Tibial nerve (tissue), 4 donors: Measurements from ENCODE around the gene EPB41. TPM values are rescaled to one million over a fixed set of nuclear protein-coding genes. Genes with fewer than 3 reads are reported as not detected.

Experiments used
- DNase-seq, 2 donors: peaks; one replicate each; pipeline ENCODE4 v3.0.0-alpha.2; 2019; ENCODE audit warnings: low spot score in 2 of 2
- H3K27ac ChIP-seq, 4 donors: fragments of 200-600 bp; sonication (generic) in 3 of 4; one replicate each; pipeline ENCODE4 v1.5.1; 2017 to 2019; ENCODE audit warnings: mild to moderate bottlenecking in 1 of 4
- H3K27me3 ChIP-seq, 2 donors: fragments of 200-600 bp; sonication (generic) in 1 of 2; one replicate each; pipeline versions ENCODE4 v1.5.1 to v1.6.0; 2017 to 2019
- H3K36me3 ChIP-seq, 3 donors: fragments of 200-600 bp; sonication (generic); one replicate each; pipeline ENCODE4 v1.5.1; 2018 to 2019
- H3K4me1 ChIP-seq, 4 donors: fragments of 200-600 bp; sonication (generic) in 3 of 4; one replicate each; pipeline ENCODE4 v1.5.1; 2017 to 2019
- H3K4me3 ChIP-seq, 4 donors: fragments of 200-600 bp; sonication (generic) in 3 of 4; one replicate each; pipeline ENCODE4 v1.5.1; 2017 to 2019; ENCODE audit warnings: mild to moderate bottlenecking in 1 of 4, moderate library complexity in 1 of 4
- H3K9me3 ChIP-seq, 4 donors: fragments of 200-600 bp; sonication (generic) in 3 of 4; one replicate each; pipeline ENCODE4 v1.5.1; 2017 to 2019
- CTCF ChIP-seq, 5 experiments: fragments of 200-600 bp in 3 of 5; fragments of 450-650 bp in 2 of 5; sonication (generic) in 3 of 5; IDR thresholded peaks; one replicate each; pipeline ENCODE4 v1.5.1; 2016 to 2019; ENCODE audit warnings: antibody characterized with exemption in 5 of 5, mild to moderate bottlenecking in 3 of 5, moderate library complexity in 2 of 5
- EP300 ChIP-seq, 2 donors: sonication (generic); formaldehyde crosslinking; IDR thresholded peaks; one replicate each; pipeline ENCODE4 v1.6.1; 2017; ENCODE audit warnings: antibody characterized with exemption in 2 of 2, mild to moderate bottlenecking in 1 of 2
- POLR2A ChIP-seq, 2 donors: fragments of 450-650 bp; IDR thresholded peaks; one replicate each; pipeline ENCODE4 v1.6.1; 2017; ENCODE audit warnings: antibody characterized with exemption in 2 of 2, mild to moderate bottlenecking in 2 of 2, moderate library complexity in 2 of 2
- WGBS, 2 donors: methylation state at CpG; one replicate each; pipeline ENCODE4 v1.1.5; 2018; 5-methylcytosine and 5-hydroxymethylcytosine counted together
- total RNA-seq, 4 donors: library from RNA; depleted of rRNA; stranded (reverse); fragments of >200 nt; gene quantifications; one replicate each; pipeline ENCODE4 v1.1.0, GENCODE V29; 2016

EPB41 gene
- total RNA-seq, 4 donors from 2014 or later = 13.9 to 22.1 (median 16.0) TPM

GRCh38 chr1:28966617-28967016 is 52.2 kb downstream of the EPB41 start:
- no peaks in the 10 kb centered on the region for H3K9me3 ChIP-seq
- TF ChIP-seq EP300 (IDR thresholded peaks at IDR 0.05) (no peak), CTCF (IDR thresholded peaks at IDR 0.05) (no peak), POLR2A (IDR thresholded peaks at IDR 0.05) (no peak)
- WGBS, 2 donors = 76 to 82% methylated on average over 2 of the region's 2 CpGs

GRCh38 chr1:28971980-28972771 is 57.8 kb downstream of the EPB41 start:
- Histone ChIP-seq H3K9me3 (no peaks in the 10 kb centered on the region), H3K4me1 (peaks cover 0 to 6% (median 0%) of the 10 kb centered on the region in 4 donors), H3K27ac (peak overlapping the region in 1 of 4 donors; percentile 51), H3K4me3 (no peak overlapping the region), H3K36me3 (no peaks in the 10 kb centered on the region), H3K27me3 (no peaks in the 10 kb centered on the region)
- 74 to 77% methylated on average over 9 of the region's 9 CpGs for WGBS, 2 donors
- TF ChIP-seq EP300 (IDR thresholded peaks at IDR 0.05) (no peak), CTCF (IDR thresholded peaks at IDR 0.05) (no peak), POLR2A (IDR thresholded peaks at IDR 0.05) (no peak)
- DNase-seq = no peak

More at GRCh38 chr1:28966617-28967016, 52.2 kb downstream of the EPB41 start:
- Histone ChIP-seq H3K27me3 (no peaks in the 10 kb centered on the region), H3K36me3 (no peaks in the 10 kb centered on the region), H3K4me1 (peaks cover 0 to 6% (median 2%) of the 10 kb centered on the region in 4 donors), H3K4me3 (no peak overlapping the region), H3K27ac (no peak overlapping the region)
- DNase-seq = no peak

- TF ChIP-seq CTCF (IDR thresholded peaks at IDR 0.05) = no peak
- TF ChIP-seq POLR2A (IDR thresholded peaks at IDR 0.05) = no peak
- TF ChIP-seq EP300 (IDR thresholded peaks at IDR 0.05) = no peak
- WGBS, 2 donors = 45 to 57% methylated on average over 3 of the region's 3 CpGs
- no peak overlapping the region for H3K27ac ChIP-seq
These were observed 59.4 kb downstream of the EPB41 start for GRCh38 chr1:28973596-28974421.

GRCh38 chr1:28974432-28974831 is 60.1 kb downstream of the EPB41 start:
- Histone ChIP-seq H3K36me3 (no peaks in the 10 kb centered on the region), H3K9me3 (no peaks in the 10 kb centered on the region), H3K4me3 (no peak overlapping the region), H3K27me3 (no peaks in the 10 kb centered on the region), H3K27ac (no peak overlapping the region), H3K4me1 (peaks cover 0 to 6% (median 0%) of the 10 kb centered on the region in 4 donors)
- DNase-seq = no peak
- WGBS, 2 donors = 71 to 75% methylated on average over 2 of the region's 2 CpGs
- no peak for TF ChIP-seq POLR2A (IDR thresholded peaks at IDR 0.05)
- TF ChIP-seq CTCF (IDR thresholded peaks at IDR 0.05) = no peak
- no peak for TF ChIP-seq EP300 (IDR thresholded peaks at IDR 0.05)

More at GRCh38 chr1:28973596-28974421, 59.4 kb downstream of the EPB41 start:
- Histone ChIP-seq H3K4me1 (peaks cover 0 to 6% (median 0%) of the 10 kb centered on the region in 4 donors), H3K9me3 (no peaks in the 10 kb centered on the region), H3K27me3 (no peaks in the 10 kb centered on the region), H3K36me3 (no peaks in the 10 kb centered on the region), H3K4me3 (no peak overlapping the region)
- no peak for DNase-seq

- TF ChIP-seq CTCF (IDR thresholded peaks at IDR 0.05) (no peak), POLR2A (IDR thresholded peaks at IDR 0.05) (no peak), EP300 (IDR thresholded peaks at IDR 0.05) (no peak)
- Histone ChIP-seq H3K4me1 (peaks cover 0 to 6% (median 0%) of the 10 kb centered on the region in 4 donors), H3K27ac (no peak overlapping the region), H3K4me3 (no peak overlapping the region), H3K27me3 (no peaks in the 10 kb centered on the region), H3K9me3 (no peaks in the 10 kb centered on the region), H3K36me3 (no peaks in the 10 kb centered on the region)
- WGBS, 2 donors = 94 to 95% methylated on average over 2 of the region's 2 CpGs
- DNase-seq = no peak
These were observed 61.9 kb downstream of the EPB41 start for GRCh38 chr1:28976248-28976647.
